ENCODE measurements around the gene ASF1A. TPM values are rescaled to one million over a fixed set of nuclear protein-coding genes. Genes with fewer than 3 reads are reported as not detected.
A peak's percentile ranks its signal among the peaks of the same experiment; 100 is the strongest.

Gene ASF1A
- total and polyA plus RNA-seq, 9 of the 15 experiments (the other 6 are each of a cell fraction or from before 2014, with no cell fraction given): 31.5 to 45.3 (median 34.8) TPM

DNA sequence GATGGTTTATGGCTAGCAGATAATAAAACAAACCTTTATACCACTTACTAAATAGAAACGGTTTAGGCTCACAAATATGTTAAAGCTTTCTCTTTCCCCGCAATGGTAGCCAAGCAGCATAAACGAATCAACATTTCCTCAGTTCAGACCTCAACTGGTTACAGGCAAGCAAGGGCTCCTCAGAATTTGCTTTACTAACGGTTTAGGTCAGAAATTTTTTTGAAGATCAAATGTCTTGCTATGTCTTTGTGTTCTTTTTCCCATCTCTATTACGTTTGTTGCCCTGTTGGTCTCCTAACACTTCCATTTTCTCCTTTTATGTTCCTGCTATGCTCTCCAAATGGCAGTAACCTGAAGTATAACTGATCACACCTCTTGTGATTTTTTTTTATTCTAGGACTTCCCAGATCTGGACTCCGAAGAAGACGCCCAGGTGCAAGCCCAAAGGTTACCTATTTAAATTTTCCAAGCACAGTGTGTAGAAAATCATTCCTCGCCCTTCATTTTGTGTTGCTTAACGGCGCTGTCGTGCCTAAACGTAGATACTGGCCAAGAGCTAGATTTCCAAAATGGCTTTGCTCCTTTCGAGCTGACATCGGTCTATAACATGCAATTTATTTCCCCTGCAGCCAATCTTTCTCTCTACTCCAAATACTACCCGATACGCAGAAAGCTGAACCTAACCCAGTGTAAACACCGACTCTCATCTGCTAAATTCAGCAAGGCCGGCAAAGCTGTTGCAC lies 717 bp upstream of the ASF1A start:
- peak; percentile 16 to 70 (median 25) for DNase-seq (ENCODE audit: extremely low read depth in 1 of 4, low spot score in 3 of 4)
- WGBS (ENCODE audit: insufficient coverage, low coverage, missing lambda C conversion rate): under 1% methylated on average over 18 of the region's 18 CpGs
- POLR2A ChIA-PET: interaction anchor here (0.5 to 4.0 kb wide), 12 partner anchors 9 to 631 kb away, joined by 3 to 24 read pairs (median 3); partner anchors contain the start of gene MCM9
- TF ChIP-seq TEAD1 (CRISPR knock-in tag; IDR thresholded peaks at IDR 0.05) (no peak), NFXL1 (CRISPR knock-in tag; IDR thresholded peaks at IDR 0.05) (0 out of 2 replicates have a peak, but pooled peaks have one; percentile 43), NEUROD1 (IDR thresholded peaks at IDR 0.05; ENCODE audit: borderline replicate concordance, low read depth, low read length, partially characterized antibody) (no peak), RUNX1 (IDR thresholded peaks at IDR 0.05; ENCODE audit: low read depth) (no peak), NR2F6 (CRISPR knock-in tag; IDR thresholded peaks at IDR 0.05) (0 out of 2 replicates have a peak, but pooled peaks have one; percentile 10), CEBPG (CRISPR knock-in tag; IDR thresholded peaks at IDR 0.05) (no peak), CEBPG (tag; conservative IDR thresholded peaks at IDR 0.05 in 1 of 2, IDR thresholded peaks at IDR 0.05 in 1 of 2) (peak; percentile 51 to 74; a peak in 2 of 4 replicates), SAFB (IDR thresholded peaks at IDR 0.05; ENCODE audit: borderline replicate concordance, low read depth, low read length) (no peak), ZNF507 (tag; conservative IDR thresholded peaks at IDR 0.05) (no peak), SIRT6 (IDR thresholded peaks at IDR 0.05; ENCODE audit: low read depth, low read length) (no peak), CC2D1A (IDR thresholded peaks at IDR 0.05) (no peak), ELF2 (CRISPR knock-in tag; IDR thresholded peaks at IDR 0.05) (no peak), NFATC3 (IDR thresholded peaks at IDR 0.05) (no peak), ZNF124 (CRISPR knock-in tag; IDR thresholded peaks at IDR 0.05) (no peak), LARP7 (IDR thresholded peaks at IDR 0.05) (no peak; the same call in 1 of the 2 replicates), HDAC1 (IDR thresholded peaks at IDR 0.05) (peak; percentile 38 to 49; a peak in 1 of 4 replicates), ARID2 (IDR thresholded peaks at IDR 0.05) (no peak)
- TF ChIP-seq, protein P1, sequence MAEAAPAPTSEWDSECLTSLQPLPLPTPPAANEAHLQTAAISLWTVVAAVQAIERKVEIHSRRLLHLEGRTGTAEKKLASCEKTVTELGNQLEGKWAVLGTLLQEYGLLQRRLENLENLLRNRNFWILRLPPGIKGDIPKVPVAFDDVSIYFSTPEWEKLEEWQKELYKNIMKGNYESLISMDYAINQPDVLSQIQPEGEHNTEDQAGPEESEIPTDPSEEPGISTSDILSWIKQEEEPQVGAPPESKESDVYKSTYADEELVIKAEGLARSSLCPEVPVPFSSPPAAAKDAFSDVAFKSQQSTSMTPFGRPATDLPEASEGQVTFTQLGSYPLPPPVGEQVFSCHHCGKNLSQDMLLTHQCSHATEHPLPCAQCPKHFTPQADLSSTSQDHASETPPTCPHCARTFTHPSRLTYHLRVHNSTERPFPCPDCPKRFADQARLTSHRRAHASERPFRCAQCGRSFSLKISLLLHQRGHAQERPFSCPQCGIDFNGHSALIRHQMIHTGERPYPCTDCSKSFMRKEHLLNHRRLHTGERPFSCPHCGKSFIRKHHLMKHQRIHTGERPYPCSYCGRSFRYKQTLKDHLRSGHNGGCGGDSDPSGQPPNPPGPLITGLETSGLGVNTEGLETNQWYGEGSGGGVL (CRISPR knock-in tag; IDR thresholded peaks at IDR 0.05): no peak
- TF ChIP-seq, protein P2, sequence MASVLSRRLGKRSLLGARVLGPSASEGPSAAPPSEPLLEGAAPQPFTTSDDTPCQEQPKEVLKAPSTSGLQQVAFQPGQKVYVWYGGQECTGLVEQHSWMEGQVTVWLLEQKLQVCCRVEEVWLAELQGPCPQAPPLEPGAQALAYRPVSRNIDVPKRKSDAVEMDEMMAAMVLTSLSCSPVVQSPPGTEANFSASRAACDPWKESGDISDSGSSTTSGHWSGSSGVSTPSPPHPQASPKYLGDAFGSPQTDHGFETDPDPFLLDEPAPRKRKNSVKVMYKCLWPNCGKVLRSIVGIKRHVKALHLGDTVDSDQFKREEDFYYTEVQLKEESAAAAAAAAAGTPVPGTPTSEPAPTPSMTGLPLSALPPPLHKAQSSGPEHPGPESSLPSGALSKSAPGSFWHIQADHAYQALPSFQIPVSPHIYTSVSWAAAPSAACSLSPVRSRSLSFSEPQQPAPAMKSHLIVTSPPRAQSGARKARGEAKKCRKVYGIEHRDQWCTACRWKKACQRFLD (CRISPR knock-in tag; IDR thresholded peaks at IDR 0.05): no peak
- TF ChIP-seq, protein P3, sequence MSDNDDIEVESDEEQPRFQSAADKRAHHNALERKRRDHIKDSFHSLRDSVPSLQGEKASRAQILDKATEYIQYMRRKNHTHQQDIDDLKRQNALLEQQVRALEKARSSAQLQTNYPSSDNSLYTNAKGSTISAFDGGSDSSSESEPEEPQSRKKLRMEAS (CRISPR knock-in tag; IDR thresholded peaks at IDR 0.05): no peak

More for the DNA sequence above, 717 bp upstream of the ASF1A start:
- TSS peak; percentile 53 for BruUV-seq (replicated peaks)
- H3K4me1 ChIP-seq (replicated peaks in 1 of 2; ENCODE audit: control insufficient read depth in 2 of 2, insufficient read depth in 2 of 2, low read length in 2 of 2): peaks cover 16 to 35% of the 10 kb centered on the region in 2 experiments
- H3K36me3 ChIP-seq (ENCODE audit: control insufficient read depth, insufficient read depth, low read length): peaks cover 12% of the 10 kb centered on the region; the same call in 2 of the 3 replicates
- no peaks in the 10 kb centered on the region for H3K9me1 ChIP-seq (ENCODE audit: control insufficient read depth, insufficient read depth, low read length)
- FAIRE-seq (peak; percentile 49), ATAC-seq (peak; percentile 12)
- H3K4me3 ChIP-seq: peak overlapping the region; percentile 72
- in situ Hi-C loops (cut with MboI) (no loop called here), intact Hi-C loops (cut with micrococcal nuclease) (loop anchor here (2.0 to 10.0 kb wide), 5 partner anchors 91 to 454 kb away; partner anchors contain the start of genes CEP85L, FAM184A and MAN1A1)
- H3K27me3 ChIP-seq (ENCODE audit: control insufficient read depth in 2 of 2, insufficient read depth in 2 of 2, low read length in 2 of 2): no peaks in the 10 kb centered on the region
- H3K4me2 ChIP-seq (ENCODE audit: insufficient read depth, low read length): peak overlapping the region; percentile 91
- H3K9me3 ChIP-seq (replicated peaks; ENCODE audit: control insufficient read depth, insufficient read depth, low read depth, low read length): no peaks in the 10 kb centered on the region
- H3K9ac ChIP-seq (ENCODE audit: insufficient read depth in 1 of 2, low read depth in 2 of 2, low read length in 2 of 2): peak overlapping the region; percentile 61 to 91; a peak in 3 of 4 replicates
- no peaks in the 10 kb centered on the region for H4K20me1 ChIP-seq (replicated peaks; ENCODE audit: control insufficient read depth, insufficient read depth, low read length)
- H3K27ac ChIP-seq (ENCODE audit: extremely low read depth, low read depth, low read length): peak overlapping the region; percentile 92
- CTCF ChIA-PET (ENCODE audit: low intra/inter-chr PET ratio): interaction anchor here (0.7 kb wide), 1 partner anchor 297 kb away, joined by 3 read pairs; no protein-coding TSS in a partner anchor
- H3K79me2 ChIP-seq (ENCODE audit: control insufficient read depth, insufficient read depth, low read length): peaks cover 76% of the 10 kb centered on the region
- peak overlapping the region; percentile 97 for H2AFZ ChIP-seq (ENCODE audit: low read depth, low read length)
